ENCODE results near the gene USP15.

DNA sequence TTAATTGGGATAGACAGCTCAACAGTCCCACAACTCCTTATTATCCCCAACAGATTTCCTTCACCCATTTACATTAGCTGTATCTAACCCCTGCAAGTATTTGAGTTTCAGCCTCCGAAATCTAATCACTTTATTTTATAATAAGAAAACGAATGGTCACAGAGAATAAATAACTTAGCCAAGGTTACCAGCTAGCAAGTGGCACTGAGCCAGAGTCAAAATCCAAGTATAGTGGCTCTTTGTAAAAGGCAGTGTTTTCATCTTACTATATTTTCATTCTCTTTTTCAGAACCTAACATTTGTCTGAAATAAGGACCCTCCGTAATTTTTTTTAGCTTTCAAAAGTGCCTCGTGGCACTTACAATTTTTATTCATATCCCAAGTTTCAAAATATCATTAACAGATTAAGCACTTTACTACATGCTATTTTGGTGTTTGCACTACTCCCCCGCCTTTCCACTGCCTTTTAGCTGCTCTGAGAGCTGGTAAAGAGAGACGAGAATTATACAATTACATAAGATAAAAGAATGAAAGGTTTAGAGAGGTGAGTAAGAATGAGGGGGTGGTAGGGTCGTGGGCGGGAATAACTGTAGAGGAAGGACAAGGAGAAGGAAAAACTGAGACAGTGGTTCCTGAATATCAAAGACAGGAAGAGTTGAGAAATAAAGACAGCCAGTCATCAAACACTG is 3.7 kb upstream of the USP15 start:
- TF ChIP-seq EZH2 (IDR thresholded peaks at IDR 0.05) (no peak), POLR2AphosphoS5 (IDR thresholded peaks at IDR 0.05; ENCODE audit: borderline replicate concordance, low read depth, low read length) (no peak), FOXP2 (optimal IDR thresholded peaks at IDR 0.05; ENCODE audit: control extremely low read depth, extremely low read length, insufficient read depth) (no peak)

All from SK-N-MC (cell line).